ENCODE results near the gene TMEM87A.
A peak's percentile ranks its signal among the peaks of the same experiment; 100 is the strongest.

The TMEM87A gene

DNA sequence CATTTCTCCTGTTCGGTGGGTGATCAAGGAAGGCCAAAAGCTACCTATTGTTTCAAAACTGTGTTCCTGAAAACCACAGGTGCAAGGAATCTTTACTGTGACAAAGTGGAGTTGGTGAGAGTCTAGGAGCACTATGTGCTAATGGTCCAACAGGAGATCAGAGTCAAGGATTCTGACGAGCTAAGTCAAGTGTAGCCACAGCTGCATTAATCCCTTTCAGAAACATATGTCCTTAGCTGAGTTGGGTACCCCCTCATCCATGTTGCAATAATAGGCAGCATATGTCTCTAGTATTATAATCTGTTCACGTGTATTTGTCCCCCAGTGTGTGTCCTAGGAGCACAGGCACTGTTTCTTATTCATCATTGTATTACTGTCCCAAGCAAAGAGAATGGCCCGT lies 66.8 kb downstream of the TMEM87A start:
- no peak for DNase-seq

DNA sequence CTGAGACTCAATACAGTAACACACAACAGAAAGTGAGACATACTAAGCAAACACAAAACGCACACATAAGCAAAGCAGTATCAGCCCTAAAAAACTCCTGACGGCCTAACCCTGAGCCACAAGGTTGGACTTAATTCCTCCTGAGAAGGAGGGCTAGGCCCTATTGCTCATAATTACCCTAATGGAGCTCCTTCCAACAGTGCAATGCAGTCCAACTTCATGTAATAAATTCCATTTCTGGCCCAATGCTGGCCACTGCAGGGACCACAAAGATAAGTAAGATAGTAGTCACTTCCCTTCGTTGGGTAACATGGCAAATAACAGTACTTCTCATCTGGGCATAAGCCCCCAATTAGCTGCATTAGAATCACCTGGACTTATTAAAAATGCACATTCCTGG lies 69.3 kb downstream of the TMEM87A start:
- no peak for DNase-seq

DNA sequence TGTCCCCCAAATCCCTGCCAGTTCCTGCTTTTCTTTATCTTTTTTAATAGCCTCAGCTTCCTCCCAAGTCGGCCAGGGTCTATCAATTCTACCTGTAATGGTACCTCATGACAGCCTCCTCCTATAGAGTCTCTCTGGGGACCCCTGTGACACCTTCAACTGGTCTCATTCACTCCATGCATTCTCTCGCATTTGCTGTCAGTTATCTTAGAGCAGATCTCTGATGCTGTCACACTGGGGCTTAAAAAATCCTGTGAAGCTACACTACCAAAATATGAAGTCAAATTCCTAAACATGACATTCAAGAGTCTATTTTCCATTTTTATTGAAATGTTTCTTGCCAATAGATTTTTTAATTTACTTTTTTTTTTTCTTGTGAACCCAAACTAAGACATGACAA lies 70.6 kb downstream of the TMEM87A start:
- no peak for DNase-seq

DNA sequence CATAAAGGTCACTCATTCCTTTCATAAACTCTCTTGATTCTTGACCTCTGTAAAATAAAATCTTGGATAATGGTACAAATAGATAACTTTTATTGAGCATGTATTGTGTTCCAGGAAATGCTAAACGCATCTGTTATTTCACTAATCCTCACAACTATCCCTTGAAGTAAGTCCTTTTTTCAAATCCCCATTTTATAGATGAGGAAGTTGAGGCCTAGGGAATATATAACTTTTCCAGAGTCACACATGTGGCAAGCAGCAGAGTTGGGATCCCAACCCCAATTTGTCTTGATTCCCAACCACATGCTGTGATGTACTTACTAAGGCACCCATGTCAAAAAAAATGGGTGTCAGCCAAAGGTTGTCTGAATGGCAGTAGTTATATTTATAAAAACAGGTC lies 71.4 kb downstream of the TMEM87A start:
- DNase-seq = no peak

GRCh38 chr15:42199126-42199525 lies 74.1 kb downstream of the TMEM87A start:
- DNase-seq = no peak

DNA sequence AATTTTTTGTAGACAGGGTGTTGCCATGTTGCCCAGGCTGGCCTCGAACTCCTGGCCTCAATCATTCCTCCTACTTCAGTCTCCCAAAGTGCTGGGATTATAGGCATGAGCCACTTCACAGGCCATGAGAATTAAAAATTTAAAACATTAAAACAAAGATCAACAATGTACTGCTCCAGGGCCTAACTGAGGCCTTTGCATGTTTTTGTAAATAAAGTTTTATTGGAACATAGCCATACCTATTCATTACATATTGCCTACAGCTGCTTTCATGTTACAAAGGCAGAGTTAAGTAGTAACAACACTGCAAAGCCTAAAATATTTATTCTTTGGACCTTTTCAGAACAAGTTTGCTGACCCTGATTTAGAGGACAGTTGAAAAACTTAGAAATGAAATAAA lies 74.7 kb downstream of the TMEM87A start:
- no peak for DNase-seq

DNA sequence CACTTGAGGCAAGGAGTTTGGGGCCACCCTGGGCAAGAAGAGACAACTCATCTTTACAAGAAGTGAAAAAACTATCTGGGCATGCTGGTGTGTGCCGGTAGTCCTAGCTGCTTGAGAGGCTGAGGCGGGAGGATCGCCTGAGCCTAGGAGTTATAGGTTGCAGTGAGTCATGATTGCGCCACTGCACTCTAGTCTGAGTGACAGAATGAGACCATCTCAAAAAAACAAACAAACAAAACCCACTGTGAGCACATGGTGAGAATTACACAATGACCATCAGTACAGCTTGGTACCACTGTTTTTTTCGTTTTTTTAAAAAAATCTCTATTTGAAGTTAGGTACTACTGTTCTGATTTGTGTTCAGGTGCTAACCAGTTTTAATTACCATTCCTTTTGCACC lies 78.7 kb downstream of the TMEM87A start:
- DNase-seq = no peak

GRCh38 chr15:42193383-42193782 lies 79.8 kb downstream of the TMEM87A start:
- DNase-seq = no peak

- DNase-seq = no peak
Observed at GRCh38 chr15:42191610-42192346, 81.5 kb downstream of the TMEM87A start.

GRCh38 chr15:42190370-42190769 lies 82.9 kb downstream of the TMEM87A start:
- DNase-seq = no peak

DNA sequence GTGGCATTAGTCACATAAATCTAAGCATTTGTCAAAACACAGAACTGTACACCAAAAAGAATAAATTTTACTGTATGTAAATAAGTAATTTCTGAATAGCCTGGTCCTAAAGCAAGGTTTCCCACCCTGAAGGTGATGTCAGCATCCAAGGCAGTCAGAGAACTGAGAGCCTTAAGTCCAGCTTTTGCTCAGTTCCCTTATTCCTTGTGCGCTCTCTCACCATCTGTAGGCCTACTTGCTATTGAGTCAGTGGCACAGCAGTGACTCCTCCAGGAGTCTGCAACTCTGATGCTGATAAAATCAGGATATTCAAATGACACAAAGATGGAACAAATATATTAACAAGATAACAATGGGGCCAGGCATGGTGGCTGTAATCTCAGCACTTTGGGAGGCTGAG lies 87.4 kb downstream of the TMEM87A start:
- DNase-seq = no peak

- no peak for DNase-seq
Observed at GRCh38 chr15:42184736-42185135, 88.5 kb downstream of the TMEM87A start.

DNA sequence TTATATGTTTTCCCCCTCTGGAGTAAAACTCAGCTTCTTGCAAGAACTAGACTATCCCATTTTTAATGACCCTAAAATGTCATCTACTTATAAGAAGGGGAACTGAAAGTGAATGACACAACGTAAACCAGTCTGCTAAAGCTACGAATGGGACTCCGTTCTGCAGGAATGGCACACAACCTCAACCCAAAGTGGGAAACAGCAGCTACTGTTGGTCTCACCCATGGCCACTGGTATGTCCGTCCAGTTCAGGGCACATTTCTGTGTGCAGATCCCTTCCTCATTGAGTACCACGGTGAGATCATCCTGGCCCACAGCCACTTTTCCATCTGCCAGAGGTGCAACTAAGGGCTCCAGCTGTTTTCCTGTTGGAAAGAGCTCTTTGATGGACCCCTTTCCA lies 88.9 kb downstream of the TMEM87A start:
- peak in 2 of 51 donors; percentile 2 to 9 for DNase-seq

- DNase-seq = peak in 2 of 51 donors; percentile 12 to 22
Observed at GRCh38 chr15:42182961-42183360, 90.3 kb downstream of the TMEM87A start.

DNA sequence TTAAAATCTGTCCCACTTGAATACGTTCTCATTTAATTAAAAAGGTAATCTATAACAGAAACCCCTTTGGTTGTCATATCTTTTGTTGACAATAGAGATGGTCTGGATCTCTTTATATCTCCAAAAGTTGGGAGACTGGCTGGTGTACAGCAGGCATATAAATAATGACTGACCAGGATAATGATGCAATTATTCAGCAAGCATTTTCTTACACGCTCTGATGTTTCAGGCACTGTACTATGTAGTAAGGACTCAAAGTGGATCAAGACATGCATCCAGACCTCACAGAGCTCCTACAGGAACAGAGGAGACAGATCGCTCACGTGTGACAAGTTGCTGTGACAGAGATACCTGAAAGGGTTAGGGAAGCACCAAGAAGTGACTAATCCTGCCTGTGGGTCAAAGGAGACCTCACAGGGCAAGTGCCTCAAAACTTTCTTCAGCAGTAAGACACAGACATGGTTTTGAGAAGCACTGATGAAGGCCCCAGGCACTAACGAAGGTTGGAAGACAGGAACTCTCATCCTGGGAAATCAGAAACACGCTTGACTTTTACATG lies 90.8 kb downstream of the TMEM87A start:
- DNase-seq = no peak

DNA sequence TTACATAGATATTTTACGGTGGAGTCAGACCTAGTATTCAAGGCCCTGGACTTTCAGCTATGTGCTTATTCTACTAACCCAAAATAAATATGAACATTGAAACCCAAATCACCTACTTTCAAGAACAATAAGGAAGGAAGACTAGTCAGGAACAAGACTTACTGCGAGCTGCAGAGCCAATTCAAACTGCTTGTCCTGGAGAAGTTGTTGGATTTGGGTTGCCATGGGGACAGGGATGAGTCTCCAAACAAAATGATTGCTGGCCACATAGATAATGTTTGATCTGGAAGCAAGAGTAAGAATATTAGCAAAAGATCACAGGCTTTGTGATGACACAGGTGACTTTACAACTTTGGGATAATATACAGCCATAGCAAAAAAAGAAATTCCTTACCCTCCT lies 95.2 kb downstream of the TMEM87A start:
- DNase-seq = no peak

GRCh38 chr15:42175671-42176070 lies 97.6 kb downstream of the TMEM87A start:
- DNase-seq = no peak

DNA sequence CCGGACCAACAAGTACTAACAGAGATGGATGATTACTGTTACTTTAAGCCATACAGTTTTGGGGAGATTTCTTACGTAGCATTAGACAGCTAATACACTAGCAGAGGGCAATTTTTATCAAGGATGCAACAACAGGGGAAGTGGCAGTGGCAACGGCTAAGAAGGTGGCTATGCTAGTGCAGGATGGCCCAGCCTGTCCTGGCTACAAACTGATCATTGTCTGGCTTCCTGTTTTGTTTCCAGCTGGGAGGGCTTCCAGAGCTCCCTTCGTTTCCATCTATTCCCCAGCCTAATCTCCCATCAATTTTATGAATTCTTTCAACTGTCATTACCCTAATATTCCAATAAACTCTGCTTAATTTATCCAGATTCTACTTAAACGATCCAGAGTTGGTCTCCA lies 100.8 kb downstream of the TMEM87A start:
- DNase-seq = no peak

DNA sequence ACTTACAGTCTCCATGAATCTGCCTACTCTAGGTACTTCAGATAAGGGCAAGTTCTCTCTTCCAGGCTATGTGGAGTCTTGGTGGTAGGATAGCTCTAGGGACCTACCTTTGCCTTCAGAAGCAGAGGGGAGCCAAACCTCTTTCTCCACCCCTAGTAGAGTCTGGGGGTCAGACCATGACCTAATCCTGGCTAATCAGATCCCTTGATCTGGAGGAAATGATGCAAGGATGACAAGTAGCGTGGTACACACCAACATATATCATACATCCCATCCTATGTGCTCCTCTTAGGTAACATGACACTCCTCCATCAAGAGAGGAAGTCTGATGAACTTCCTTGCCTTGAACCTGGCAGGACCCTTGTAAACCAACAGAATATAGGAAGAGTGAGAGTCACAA lies 101.4 kb downstream of the TMEM87A start:
- DNase-seq = no peak

DNA sequence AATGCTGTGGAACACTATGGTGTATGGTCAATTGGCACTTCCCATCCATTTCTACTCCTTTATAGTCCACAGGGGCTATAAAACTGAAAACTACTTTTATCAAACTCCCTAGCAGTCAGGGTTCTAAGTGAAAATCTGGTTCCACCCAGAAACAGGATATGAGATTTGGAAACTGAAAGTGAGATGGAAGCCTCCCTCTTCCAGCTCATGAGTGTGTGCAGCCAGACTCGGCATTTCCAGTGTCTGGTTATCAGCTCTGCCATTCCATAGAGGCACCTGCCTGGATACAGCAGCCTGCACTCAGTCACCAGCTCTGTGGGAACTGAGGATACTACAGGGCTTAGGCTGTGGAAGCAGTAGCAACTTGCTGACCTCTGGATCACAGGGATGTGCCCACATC lies 102.1 kb downstream of the TMEM87A start:
- DNase-seq = no peak

DNA sequence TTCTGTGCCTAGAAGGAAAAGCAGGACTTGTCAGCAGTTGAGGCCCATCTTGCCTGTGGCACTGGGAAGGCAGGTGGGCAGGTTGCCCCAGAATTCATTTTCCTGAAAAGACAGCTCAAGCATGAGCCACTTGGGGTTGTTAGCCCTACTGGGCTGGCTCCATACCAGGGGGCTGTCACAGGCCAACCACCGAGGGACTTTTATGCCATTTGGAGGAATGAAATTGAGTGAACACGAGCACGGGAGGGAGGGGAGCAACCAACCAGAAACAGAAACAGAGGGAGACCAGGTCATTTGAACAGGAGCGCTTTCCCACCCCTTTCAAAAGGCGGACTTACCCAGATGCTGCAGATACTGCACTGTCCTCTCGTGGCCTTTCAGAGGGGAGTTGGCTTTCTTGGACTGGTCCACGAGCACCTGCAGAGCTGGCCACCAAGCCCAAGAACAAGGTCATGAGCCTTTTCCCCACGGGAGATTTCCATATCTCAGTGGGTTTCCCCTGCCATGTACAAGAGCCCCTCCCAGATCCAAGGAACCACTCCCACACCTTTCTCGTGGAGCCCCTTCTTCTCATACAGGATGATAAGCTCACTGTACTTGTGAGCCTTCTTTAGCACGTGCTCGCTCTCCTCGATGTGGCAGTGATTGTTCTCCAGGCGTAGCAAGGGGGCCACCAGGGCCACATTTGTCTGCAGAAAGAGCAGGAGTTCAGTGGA lies 106.8 kb downstream of the TMEM87A start:
- no peak for DNase-seq

- DNase-seq = no peak
Observed at GRCh38 chr15:42165106-42165505, 108.1 kb downstream of the TMEM87A start.

DNA sequence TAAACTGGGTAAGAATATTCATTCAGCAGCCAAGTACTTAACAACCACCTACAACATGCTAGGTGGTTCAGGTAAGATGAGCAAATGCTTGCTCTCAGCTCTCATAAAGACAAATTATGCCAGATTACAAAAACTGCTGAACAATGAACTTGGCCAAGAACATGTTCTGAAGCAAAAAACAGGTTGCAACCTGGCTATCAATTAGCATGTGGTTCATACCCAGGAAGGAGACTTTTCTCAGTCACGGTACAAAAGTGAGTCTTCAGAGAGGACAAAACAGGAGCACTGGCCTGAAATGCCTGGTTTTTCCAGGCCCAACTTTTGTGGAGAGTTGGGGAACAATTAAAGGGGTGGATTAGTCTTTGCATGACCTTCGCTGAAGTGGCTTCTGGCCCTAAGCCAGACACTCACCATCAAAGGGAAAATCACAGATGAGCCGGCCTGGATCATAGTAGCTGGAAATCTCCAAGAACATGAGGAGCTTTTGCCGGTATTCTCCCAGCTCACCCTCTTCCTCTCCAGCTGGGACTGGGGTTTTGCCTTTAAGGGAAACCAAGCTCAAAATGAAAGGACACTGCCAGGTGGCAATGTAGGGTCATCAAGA lies 109.2 kb downstream of the TMEM87A start:
- DNase-seq = no peak
